ENCODE results near the gene MIGA2.

MIGA2 gene

GRCh38 chr9:129040113-129040643 lies 3.8 kb downstream of the MIGA2 start:
- H3K27ac ChIP-seq = no peak overlapping the region
- TF ChIP-seq ZFX (IDR thresholded peaks at IDR 0.05; ENCODE audit: borderline replicate concordance) (no peak), CTCF (IDR thresholded peaks at IDR 0.05) (no peak)

DNA sequence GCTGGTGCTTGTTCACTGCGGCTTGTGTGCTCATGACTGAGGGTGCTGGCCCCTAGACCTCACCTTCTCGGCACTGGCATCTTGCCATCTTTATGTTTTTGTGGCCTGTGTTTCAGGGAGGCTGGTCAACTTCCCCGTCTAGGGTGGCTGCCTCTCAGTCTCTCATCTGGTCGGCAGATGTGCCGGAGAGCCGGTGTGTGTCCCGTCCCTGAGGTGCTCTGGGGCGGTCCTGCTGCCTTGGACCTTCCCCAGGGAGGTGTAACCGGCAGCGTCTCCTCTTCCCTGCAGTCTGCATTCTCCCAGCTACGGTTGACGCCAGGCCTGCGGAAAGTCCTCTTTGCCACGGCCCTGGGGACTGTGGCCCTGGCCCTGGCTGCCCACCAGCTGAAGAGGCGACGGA lies 5.6 kb downstream of the MIGA2 start:
- H3K27ac ChIP-seq = no peak overlapping the region
- TF ChIP-seq CTCF (IDR thresholded peaks at IDR 0.05) (no peak), ZFX (IDR thresholded peaks at IDR 0.05; ENCODE audit: borderline replicate concordance) (no peak)

DNA sequence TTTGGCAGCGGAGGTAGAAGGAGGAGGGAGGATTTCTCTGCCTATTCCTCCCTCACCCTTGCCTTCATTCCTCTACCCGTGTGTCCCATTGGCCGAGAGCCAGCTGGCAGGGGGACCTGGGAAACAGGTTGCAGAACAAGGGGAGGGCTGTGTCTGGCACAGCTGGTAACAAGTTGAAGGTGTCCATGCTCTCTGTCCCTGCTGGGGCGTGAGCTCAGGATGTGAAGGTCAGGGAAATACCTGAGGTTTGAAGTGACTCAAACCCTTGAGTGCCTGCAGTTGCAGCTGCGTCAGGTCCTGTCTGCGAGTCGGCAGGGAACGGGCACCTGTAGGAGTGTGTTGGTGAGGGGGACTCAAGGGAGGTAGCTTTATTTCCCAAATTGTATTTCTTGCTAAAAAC lies 16.2 kb downstream of the MIGA2 start:
- peak overlapping the region; percentile 88 for H3K27ac ChIP-seq
- TF ChIP-seq ZFX (IDR thresholded peaks at IDR 0.05; ENCODE audit: borderline replicate concordance) (no peak), CTCF (IDR thresholded peaks at IDR 0.05) (no peak)

DNA sequence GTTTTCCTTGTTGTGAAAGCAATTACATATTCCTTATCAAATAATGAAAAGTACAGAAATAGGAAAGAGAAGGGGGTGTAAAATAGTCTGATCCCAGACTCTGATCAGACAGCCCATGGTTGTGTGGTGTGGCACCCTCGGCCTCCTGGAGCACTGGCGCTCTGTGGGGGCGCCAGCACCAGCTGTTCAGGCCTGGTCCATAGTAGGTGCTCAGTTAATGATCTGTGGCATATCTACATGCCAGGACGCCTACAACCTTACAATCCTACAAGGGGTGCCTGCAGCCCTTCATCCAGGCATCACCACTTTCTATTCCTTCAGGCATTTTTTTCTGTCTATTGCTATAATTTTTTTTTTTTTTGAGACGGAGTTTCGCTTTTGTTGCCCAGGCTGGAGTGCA lies 16.6 kb downstream of the MIGA2 start:
- peak overlapping the region; percentile 88 for H3K27ac ChIP-seq
- no peak for TF ChIP-seq ZFX (IDR thresholded peaks at IDR 0.05; ENCODE audit: borderline replicate concordance)
- no peak for TF ChIP-seq CTCF (IDR thresholded peaks at IDR 0.05)

GRCh38 chr9:129054163-129054851 lies 17.9 kb downstream of the MIGA2 start:
- TF ChIP-seq ZFX (IDR thresholded peaks at IDR 0.05; ENCODE audit: borderline replicate concordance) (no peak), CTCF (IDR thresholded peaks at IDR 0.05) (no peak)
- no peak overlapping the region for H3K27ac ChIP-seq

DNA sequence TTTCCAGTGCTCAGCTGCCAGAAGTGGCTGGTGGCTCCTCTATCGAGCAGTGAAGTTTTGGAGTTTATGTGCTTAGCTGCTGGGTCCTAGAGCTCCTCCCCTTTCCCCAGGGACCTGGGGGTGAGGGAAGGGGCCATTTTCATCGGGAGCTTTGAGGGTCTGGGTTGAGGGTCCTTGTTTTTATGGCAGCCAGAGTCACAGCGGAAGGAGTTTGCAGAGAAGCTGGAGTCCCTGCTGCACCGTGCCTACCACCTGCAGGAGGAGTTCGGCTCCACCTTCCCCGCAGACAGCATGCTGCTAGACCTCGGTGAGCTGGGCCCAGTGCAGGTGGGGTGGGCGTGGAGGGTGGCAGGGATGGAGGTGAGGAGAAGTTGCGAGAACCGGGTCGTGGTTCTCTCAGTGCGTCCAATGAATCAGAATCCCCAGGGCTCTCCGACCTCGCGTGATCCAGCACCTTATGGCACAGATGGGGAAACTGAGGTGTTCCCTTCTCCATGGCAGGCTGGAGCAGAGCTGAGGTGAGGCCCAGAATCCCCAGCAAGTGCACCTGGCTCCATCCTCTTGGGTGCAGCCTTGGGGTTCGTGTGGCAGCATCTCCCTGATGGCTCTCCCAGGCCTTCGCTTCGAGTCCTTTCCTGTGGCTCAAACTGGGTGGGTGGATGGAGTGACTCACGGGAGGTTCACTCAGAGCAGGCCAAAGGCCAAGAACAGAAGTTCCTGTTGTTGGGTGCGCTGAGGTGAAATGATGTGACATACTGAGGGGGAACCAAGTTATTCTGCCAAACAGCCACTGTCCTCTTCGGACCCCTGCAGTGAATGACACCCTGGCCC lies 22.8 kb downstream of the MIGA2 start:
- H3K27ac ChIP-seq = no peak overlapping the region
- no peak for TF ChIP-seq CTCF (IDR thresholded peaks at IDR 0.05)

Data from 22Rv1 (cell line).